HG03139 (cell line): ENCODE data around the gene NUP98.
A peak's percentile ranks its signal among the peaks of the same experiment; 100 is the strongest.

ENCODE experiments used
- ATAC-seq: cut with Tn5 transposase; IDR thresholded peaks from one replicate; pipeline ENCODE4 v1.9.1; 2021; ENCODE audit not compliant: unreplicated experiment

NUP98 gene

GRCh38 chr11:3797329-3798090, at the start of gene NUP98:
Gene NUP98, minus strand, starts transcription at chr11:3797554. Its CDS starts 15,437 bp downstream, at chr11:3782117.
- peak; percentile 87 for ATAC-seq

- ATAC-seq: no peak
These were observed 48.3 kb upstream of the NUP98 start for GRCh38 chr11:3845670-3846069.

GRCh38 chr11:3845246-3845645, 47.9 kb upstream of the NUP98 start:
- ATAC-seq: no peak

GRCh38 chr11:3843326-3843725, 46.0 kb upstream of the NUP98 start:
- ATAC-seq: no peak

- ATAC-seq: peak; percentile 47
These were observed 44.3 kb upstream of the NUP98 start for GRCh38 chr11:3841426-3842350.

GRCh38 chr11:3840870-3841425, 43.6 kb upstream of the NUP98 start, which contains the start of gene RHOG:
Gene RHOG, minus strand, starts transcription at chr11:3840959. Its CDS starts 12,821 bp downstream, at chr11:3828138.
- peak; percentile 27 for ATAC-seq

GRCh38 chr11:3840004-3840869, 42.9 kb upstream of the NUP98 start:
- no peak for ATAC-seq

GRCh38 chr11:3838504-3838903, 41.1 kb upstream of the NUP98 start:
- no peak for ATAC-seq

- ATAC-seq: no peak
These were observed 40.4 kb upstream of the NUP98 start for GRCh38 chr11:3837793-3838192.

- no peak for ATAC-seq
These were observed 39.5 kb upstream of the NUP98 start for GRCh38 chr11:3836903-3837302.

- ATAC-seq: no peak
These were observed 38.4 kb upstream of the NUP98 start for GRCh38 chr11:3835751-3836150.

- no peak for ATAC-seq
These were observed 37.5 kb upstream of the NUP98 start for GRCh38 chr11:3834664-3835461.

GRCh38 chr11:3834349-3834663, 37.0 kb upstream of the NUP98 start:
- ATAC-seq: no peak

GRCh38 chr11:3833449-3833848, 36.1 kb upstream of the NUP98 start:
- no peak for ATAC-seq

- ATAC-seq: no peak
These were observed 35.5 kb upstream of the NUP98 start for GRCh38 chr11:3832816-3833215.

GRCh38 chr11:3831378-3832239, 34.3 kb upstream of the NUP98 start:
- no peak for ATAC-seq

- no peak for ATAC-seq
These were observed 33.4 kb upstream of the NUP98 start for GRCh38 chr11:3830730-3831129.

- ATAC-seq: no peak
These were observed 32.7 kb upstream of the NUP98 start for GRCh38 chr11:3830088-3830487.
